ENCODE measurements around the gene NPAS3. TPM values are rescaled to one million over a fixed set of nuclear protein-coding genes. Genes with fewer than 3 reads are reported as not detected.

Gene NPAS3
- total RNA-seq, 4 donors from 2014 or later: 1.9 to 10.6 (median 2.2) TPM

- H3K36me3 ChIP-seq: no peaks in the 10 kb centered on the region
- WGBS, 2 donors (ENCODE audit: low coverage in 1 of 2): 95 to 100% methylated on average over 2 to 3 of the region's 3 CpGs
- H3K4me3 ChIP-seq: no peak overlapping the region
- TF ChIP-seq, protein P1, sequence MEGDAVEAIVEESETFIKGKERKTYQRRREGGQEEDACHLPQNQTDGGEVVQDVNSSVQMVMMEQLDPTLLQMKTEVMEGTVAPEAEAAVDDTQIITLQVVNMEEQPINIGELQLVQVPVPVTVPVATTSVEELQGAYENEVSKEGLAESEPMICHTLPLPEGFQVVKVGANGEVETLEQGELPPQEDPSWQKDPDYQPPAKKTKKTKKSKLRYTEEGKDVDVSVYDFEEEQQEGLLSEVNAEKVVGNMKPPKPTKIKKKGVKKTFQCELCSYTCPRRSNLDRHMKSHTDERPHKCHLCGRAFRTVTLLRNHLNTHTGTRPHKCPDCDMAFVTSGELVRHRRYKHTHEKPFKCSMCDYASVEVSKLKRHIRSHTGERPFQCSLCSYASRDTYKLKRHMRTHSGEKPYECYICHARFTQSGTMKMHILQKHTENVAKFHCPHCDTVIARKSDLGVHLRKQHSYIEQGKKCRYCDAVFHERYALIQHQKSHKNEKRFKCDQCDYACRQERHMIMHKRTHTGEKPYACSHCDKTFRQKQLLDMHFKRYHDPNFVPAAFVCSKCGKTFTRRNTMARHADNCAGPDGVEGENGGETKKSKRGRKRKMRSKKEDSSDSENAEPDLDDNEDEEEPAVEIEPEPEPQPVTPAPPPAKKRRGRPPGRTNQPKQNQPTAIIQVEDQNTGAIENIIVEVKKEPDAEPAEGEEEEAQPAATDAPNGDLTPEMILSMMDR (IDR thresholded peaks at IDR 0.05): no peak
- H3K27ac ChIP-seq: no peak overlapping the region
- H3K4me1 ChIP-seq: no peaks in the 10 kb centered on the region
- no peak for ATAC-seq
- no peaks in the 10 kb centered on the region for H3K9me3 ChIP-seq
- no peaks in the 10 kb centered on the region for H3K27me3 ChIP-seq
Observed at GRCh38 chr14:33578461-33579216, 640.0 kb downstream of the NPAS3 start.

DNA sequence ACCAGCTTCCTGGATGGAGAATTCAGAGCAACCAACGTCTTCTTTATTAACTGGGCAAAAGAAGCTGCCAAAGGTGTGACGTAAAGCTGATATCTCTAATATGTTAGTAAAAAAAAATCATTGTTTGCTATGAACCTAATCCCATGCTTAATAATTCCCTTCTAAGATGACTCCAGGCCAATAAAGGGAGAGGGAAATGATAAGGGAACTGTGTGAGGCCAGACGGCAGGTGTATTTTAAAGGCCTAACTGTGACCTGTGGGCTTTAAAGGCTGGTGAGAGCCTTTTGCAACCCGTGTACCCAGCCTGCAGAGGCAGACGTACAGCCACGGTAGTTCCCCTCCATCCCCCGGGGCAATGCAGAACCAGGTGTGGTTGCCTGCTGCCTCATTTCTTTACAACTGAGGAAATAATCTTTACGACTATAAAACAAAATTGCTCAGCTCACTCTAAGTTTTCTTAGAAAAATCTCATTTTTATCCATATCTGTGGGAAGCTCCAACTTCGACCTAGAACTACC is 641.6 kb downstream of the NPAS3 start:
- 77 to 89% methylated on average over 9 of the region's 9 CpGs for WGBS, 2 donors (ENCODE audit: low coverage in 1 of 2)
- no peak for ATAC-seq
- H3K9me3 ChIP-seq: no peaks in the 10 kb centered on the region

DNA sequence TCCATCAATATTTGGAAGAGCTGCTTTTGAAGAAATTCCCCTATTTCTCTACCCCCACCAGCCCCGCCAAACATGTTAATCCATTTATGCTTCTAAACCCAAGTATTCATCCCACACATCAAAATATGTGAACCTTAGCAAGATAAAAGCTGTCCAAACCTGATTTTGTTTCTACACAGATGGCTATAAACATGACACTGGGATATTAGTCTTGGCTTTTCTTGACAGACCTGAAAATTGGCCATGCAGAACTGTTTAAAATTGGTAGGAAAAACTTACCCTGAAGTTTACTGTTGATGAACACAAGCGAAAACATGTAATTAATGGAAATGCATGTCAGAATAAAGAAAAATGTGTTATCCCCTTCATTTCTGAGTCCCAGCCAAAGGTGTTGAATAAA is 642.2 kb downstream of the NPAS3 start:
- TF ChIP-seq POLR2A (IDR thresholded peaks at IDR 0.05) (no peak), POLR2AphosphoS5 (IDR thresholded peaks at IDR 0.05) (no peak), EP300 (IDR thresholded peaks at IDR 0.05) (no peak)
- TF ChIP-seq, protein P1 (IDR thresholded peaks at IDR 0.05): no peak
- Histone ChIP-seq H3K4me1 (no peaks in the 10 kb centered on the region), H3K9me3 (no peaks in the 10 kb centered on the region), H3K27ac (no peak overlapping the region), H3K27me3 (no peaks in the 10 kb centered on the region), H3K36me3 (no peaks in the 10 kb centered on the region), H3K4me3 (no peak overlapping the region)
- ATAC-seq: no peak
- 81 to 93% methylated on average over 2 of the region's 2 CpGs for WGBS, 2 donors (ENCODE audit: low coverage in 1 of 2)

More for the DNA sequence above, 641.6 kb downstream of the NPAS3 start:
- Histone ChIP-seq H3K4me1 (no peaks in the 10 kb centered on the region), H3K4me3 (no peak overlapping the region), H3K27me3 (no peaks in the 10 kb centered on the region), H3K27ac (no peak overlapping the region), H3K36me3 (no peaks in the 10 kb centered on the region)
- TF ChIP-seq, protein P1 (IDR thresholded peaks at IDR 0.05): no peak
- TF ChIP-seq POLR2AphosphoS5 (IDR thresholded peaks at IDR 0.05) (no peak), POLR2A (IDR thresholded peaks at IDR 0.05) (no peak), EP300 (IDR thresholded peaks at IDR 0.05) (no peak)

DNA sequence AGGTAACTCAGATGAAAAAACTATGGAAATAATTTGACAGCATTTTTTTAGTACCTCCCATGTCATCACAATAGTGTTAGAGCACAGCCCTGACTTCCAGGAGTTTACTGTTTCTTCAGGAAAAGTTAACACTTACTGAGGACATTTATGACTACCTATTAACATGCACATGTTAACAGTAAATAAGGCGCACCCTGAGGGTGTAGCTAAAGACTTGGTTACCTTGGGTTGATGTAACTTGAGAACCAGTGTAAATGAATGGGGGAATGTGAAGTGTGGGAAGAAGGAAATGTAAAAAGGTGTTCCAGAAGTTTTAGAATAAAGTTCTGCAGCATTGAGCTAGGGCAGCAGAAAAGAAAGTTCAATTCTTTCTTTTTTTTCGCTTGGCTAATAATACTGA is 646.0 kb downstream of the NPAS3 start:
- 100% methylated on average over 1 of the region's 2 CpGs for WGBS, 2 donors (ENCODE audit: low coverage in 1 of 2)
- H3K27me3 ChIP-seq: no peaks in the 10 kb centered on the region
- H3K36me3 ChIP-seq: no peaks in the 10 kb centered on the region
- no peaks in the 10 kb centered on the region for H3K9me3 ChIP-seq
- ATAC-seq: no peak
- no peak overlapping the region for H3K4me3 ChIP-seq
- TF ChIP-seq POLR2A (IDR thresholded peaks at IDR 0.05) (no peak), POLR2AphosphoS5 (IDR thresholded peaks at IDR 0.05) (no peak), EP300 (IDR thresholded peaks at IDR 0.05) (no peak)
- TF ChIP-seq, protein P1 (IDR thresholded peaks at IDR 0.05): no peak
- no peaks in the 10 kb centered on the region for H3K4me1 ChIP-seq
- no peak overlapping the region for H3K27ac ChIP-seq

GRCh38 chr14:33586806-33587205 is 648.1 kb downstream of the NPAS3 start:
- no peaks in the 10 kb centered on the region for H3K36me3 ChIP-seq
- WGBS, 2 donors (ENCODE audit: low coverage in 1 of 2): 77 to 98% methylated on average over 4 of the region's 4 CpGs
- no peak for ATAC-seq
- H3K9me3 ChIP-seq: no peaks in the 10 kb centered on the region
- no peaks in the 10 kb centered on the region for H3K27me3 ChIP-seq
- H3K4me1 ChIP-seq: no peaks in the 10 kb centered on the region
- H3K4me3 ChIP-seq: no peak overlapping the region
- no peak overlapping the region for H3K27ac ChIP-seq
- TF ChIP-seq EP300 (IDR thresholded peaks at IDR 0.05) (no peak), POLR2AphosphoS5 (IDR thresholded peaks at IDR 0.05) (no peak), POLR2A (IDR thresholded peaks at IDR 0.05) (no peak)
- TF ChIP-seq, protein P1 (IDR thresholded peaks at IDR 0.05): no peak
